Activated CD4-positive, alpha-beta T cell treated with anti-CD3 and anti-CD28 coated beads, Interleukin-2, amount 50 U/mL, for 16 hours (primary cell): ENCODE measurements around the gene GAL.

Experiments
- DNase-seq: peaks from one replicate; pipeline ENCODE4 v3.0.0-alpha.2; 2020

The GAL gene

DNA sequence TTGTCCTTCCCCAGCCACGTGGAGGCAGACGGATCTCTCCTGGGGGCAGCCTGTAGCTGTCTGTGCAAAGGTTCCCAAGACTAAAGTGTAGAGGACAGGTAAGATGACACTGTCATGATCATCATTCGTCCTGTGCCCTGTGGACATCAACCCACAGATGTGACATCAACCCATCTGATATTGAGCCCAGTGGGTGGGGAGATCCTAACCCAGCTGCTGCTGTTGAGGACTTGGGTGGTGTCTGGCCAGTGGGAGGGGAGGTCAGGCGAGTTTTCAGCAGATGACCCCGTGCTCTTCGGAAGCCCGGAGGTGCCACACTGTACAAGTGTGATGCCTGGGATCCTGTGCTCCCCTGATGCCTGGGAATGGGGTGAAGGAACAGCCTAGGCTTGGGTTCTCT is 1.2 kb upstream of the GAL start:
- no peak for DNase-seq

DNA sequence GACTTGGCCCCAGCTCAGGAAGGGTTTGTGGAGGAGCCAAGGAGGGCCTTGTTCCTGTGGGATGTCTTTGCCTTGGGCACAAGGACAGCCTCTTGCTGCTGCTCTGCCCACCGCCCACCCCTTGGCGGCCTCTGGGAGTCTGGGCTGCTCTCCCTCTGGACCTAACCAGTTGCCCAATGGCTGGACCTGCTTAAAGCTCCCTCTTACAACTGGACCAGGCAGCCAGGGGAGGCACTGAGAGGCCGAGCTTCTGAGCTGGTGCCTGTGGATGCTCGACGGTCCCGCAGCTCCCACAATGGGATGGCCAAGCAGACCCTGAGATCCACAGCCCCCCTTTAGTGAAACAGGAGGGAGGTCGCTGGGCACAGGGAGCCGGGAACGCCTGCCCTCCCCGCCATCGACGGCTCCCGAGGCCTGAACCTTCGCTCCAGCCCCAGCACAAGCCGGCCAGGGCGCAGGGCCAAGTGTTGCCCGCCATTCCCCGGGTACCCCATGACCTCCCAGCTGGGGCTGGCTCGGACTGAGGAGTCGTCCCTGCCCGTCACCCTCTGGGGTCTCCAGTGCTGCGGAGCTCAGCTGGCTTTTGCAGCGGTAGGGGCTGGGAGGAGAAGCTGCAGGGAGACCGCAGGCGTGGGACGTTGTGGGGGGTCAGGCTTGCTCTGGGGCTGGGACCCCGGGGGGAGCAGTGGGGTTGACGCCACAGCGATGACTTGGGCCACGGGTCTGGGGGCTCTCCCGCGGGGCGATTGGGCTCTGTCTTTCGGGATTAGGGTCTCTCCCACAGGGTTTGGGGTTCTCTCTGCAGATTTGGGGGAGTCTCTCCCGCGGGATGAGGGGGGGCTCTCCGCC is 584 bp upstream of the GAL start:
- DNase-seq, result no peak

DNA sequence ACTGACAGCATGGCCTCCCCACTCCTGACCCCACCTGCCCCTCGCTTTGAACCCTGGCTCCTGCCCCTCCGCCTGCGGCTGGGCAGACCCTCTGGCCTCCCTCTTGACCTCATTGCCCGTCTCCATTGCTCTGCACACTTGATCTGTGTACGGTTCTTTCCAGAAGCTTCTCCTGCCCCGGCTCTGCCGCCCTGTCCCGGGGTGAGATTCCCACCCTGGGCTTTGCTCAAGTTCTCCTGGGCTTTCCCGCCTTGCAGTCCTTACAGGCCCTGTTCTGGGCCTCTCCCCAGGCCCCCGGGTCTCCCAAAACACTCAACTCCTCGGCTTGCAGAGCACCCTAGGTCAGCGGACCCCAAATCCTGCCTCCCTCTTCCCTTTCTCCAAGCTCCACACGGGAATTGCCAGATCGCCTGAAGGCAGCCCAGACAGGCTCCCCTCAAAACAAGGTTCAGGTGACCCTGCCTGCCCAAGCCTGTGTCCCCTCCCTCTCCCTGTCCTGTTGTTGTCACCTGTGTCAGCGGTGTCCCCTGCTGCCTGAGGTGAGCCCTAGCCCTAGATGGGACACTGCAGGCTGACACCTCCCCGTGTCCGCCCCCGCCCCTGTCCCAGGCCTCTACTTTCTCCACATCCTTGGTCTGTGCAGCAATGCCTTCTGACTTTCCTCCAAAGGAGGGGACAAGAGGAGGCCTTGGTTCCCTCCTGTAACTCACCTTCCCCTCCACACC is 1.5 kb downstream of the GAL start:
- no peak for DNase-seq

DNA sequence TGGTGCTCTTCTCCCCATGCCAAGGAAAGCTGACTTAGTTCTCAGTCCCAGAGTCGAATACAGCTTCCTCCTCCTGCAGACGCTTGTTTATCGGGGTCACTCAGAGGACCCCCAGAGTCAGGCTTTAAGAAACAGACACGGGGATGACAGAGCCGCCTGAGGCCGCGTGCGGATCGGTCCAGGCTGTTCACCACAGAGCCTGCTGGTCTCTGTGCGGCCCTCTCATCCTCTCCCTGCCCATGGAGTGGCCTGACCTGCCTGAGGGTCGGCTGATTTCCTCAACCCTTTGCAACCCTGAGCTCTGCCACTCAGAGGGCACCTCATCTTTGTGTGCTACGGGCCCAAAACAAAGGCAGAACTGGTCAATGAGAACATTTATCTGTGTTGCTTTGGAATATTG is 2.1 kb downstream of the GAL start:
- DNase-seq, result no peak

DNA sequence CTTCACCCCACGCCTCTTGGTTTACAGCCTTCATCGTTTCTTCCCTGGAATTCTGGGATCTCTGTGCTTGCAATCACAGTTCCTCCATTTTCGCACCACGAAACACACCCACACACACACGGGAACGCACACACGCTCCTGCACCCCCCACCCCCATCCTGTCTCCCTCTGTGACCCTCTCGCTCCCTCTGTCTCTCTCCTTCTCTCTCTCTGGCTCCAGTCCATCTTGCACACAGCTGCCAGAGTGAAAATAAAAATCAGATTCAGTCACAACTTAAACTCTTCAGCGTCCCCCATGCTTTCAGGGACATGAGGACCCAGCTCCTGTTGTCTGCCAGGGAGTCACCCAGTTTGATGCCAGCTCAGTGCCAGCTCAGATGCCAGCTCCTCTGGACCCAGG is 3.0 kb downstream of the GAL start:
- no peak for DNase-seq

DNA sequence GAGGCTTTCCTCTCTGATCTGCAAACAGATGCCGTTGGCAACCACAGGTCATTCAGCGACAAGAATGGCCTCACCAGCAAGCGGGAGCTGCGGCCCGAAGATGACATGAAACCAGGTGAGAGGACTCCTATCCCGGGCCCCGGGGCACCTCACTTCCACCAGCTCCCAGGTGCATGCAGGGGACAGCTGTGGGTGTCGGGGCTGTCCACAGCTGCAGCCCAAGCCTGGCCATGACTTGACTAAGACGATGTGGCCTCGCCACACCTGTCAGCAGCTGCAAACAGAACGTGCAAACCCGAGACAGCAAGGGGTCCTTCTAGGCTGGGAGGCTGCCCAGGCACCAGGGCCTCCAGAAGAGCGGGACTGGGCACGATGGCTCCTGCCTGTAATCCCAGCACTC is 3.6 kb downstream of the GAL start:
- DNase-seq, result no peak

DNA sequence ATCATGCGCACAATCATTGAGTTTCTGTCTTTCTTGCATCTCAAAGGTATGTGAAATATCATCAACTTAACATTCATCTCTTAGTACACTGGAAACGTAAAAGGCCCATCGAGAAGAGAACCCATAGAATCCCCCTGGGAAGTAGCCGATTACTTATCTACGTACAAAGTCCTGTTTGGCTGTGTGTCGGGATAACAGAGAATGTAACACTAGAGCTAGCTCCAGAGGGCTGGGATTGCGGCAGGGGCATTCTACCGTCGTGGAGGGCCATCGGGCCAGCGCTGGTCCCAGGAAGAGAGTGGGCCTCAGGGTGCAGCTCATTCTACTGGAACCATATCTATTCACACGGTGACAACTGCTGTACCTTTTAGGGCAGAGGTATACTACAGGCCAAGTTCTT is 4.5 kb downstream of the GAL start:
- no peak for DNase-seq

DNA sequence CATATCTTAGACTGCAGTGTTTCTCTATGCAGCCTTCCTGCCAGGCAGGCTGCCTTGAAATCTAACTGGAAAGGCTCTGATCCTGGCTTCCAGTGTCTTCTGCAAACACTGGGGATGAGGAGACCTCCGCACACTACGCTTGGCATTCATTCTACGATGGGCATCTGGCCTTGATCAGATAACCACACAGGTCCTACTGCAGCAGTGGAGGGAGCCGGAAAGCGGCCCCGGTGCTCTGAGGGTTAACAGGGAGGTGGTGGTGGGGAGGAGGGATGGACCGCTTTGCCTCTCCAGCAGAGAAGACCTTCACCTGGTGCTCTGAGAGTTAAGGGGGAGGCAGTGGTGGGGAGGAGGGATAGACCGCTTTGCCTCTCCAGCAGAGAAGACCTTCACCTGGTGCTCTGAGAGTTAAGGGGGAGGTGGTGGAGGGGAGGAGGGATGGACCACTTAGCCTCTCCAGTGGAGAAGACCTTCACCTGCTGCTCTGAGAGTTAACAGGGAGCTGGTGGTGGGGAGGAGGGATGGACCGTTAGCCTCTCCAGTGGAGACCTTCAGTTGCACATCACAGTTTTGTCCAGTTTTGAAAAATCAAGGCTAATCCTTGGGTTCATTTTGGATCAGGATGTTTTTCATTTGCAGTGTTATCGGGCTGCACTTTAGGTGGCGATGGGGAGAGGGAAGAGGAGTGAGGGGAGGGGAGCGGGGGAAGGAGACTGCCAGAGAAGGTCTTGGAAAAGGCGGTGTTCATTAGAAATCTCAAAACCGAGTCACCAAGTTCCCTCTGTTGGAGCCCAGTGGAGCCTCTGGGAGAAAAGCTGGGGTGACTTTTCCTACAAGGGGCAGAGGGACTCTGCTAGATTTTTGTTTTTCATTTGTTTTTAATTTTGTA is 5.6 kb downstream of the GAL start:
- DNase-seq, result no peak

DNA sequence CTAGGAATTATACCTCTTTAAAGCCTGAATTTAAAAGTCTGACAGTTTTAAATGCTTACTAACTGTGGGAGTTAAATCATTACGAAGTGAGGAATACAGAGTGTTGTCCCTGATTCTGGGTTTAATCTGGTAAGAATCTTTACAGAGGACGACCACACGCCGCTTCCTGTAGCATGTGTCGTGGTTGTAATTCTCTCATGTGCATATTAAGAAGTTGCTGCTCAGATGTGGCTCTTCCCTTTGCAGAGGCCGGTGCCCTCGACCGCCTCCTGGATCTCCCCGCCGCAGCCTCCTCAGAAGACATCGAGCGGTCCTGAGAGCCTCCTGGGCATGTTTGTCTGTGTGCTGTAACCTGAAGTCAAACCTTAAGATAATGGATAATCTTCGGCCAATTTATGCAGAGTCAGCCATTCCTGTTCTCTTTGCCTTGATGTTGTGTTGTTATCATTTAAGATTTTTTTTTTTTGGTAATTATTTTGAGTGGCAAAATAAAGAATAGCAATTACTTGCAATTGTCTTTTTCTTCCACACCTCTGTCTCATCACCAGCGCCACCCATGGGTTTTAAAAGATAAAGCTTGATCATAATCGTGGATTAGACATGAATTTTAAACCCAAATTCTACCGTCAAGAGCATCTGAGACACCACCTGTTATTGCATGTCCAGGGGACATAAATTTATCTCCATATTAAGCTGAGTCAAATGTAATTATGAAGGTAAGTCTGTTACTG is 6.5 kb downstream of the GAL start:
- peak; percentile 30 for DNase-seq

DNA sequence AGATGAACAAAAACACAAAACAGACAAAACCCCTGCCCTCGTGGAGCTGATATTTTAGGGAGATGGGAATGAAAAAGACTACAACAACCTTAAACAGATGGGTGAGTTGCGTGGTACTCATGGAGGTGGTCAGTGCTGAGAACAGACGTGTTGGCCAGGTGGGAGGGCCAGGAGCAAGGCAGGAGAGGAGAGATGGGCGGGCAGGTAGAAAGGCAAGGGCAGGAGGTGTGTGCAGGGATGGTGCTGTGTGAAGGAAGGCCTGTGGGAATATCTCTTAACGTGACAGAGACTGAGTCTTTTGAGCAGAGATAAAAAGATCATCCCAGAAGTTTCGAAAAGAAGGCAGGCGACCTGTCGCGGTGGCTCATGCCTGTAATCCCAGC is 7.0 kb downstream of the GAL start:
- DNase-seq, result no peak

DNA sequence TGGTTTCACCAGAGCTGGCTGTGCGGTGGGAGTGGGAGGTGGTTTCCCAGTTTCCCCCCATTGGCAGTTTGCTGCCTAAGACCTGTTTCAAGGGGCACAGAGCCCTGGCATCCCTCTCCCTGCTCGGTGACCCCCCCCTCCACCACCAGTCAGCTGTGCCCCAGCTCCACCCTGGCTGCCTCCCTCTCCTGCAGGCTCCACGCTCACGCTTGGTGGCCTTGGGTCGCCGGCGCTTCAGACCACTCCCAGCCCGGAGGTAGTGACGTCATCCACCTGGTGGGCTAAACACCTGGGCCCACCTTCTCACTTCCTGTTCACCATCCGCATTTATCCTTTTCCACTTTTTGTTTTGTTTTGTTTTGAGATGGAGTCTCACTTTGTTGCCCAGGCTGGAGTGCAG is 7.8 kb downstream of the GAL start:
- no peak for DNase-seq

DNA sequence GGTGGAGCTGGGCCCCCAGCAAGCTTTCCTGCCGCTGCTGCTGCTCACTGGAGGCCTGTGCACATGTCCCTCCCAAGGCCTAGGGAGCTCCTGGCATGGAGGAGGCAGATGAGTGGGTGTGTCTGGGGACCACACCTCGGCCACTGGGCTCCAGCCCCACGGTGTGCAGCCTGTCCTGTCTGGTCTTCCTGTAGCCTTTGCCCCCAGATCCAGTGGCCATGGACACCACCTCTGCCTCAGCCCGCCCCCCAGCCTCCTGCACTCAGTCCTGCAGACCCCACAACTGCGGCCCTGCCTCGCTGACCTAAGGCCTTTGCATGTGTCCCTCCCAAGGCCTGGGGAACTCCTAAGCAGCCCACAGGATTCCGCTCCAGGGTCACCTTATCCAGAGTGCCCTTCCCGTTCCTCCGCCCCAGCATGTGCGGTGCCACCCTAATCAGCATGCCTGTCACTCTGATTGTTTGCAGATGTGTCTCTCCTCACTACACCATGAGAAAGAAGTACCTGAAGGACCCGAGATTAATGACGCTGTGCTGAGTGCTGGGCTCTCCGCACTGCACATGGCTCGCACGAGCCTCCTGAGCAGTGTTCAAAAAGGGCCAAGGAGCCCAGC is 8.6 kb downstream of the GAL start:
- no peak for DNase-seq

DNA sequence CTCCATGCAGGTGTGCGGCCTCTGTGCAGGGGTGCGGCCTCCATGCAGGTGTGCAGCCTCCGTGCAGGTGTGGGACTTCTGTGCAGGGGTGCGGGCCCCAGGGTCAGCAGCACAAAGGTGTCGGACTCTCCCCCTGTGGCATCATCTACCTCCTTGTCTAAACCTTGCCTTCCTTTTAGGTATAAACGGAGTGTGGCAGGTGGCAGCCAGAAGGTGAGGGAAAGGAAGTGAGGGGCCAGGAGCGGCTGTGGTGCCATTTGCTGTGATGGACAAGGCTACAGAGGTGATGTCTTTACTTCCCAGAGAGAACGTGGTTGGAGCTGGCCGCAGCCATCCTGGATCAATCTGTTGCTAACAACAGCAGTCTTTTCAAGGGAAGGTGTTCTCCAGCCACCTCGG is 9.1 kb downstream of the GAL start:
- no peak for DNase-seq

DNA sequence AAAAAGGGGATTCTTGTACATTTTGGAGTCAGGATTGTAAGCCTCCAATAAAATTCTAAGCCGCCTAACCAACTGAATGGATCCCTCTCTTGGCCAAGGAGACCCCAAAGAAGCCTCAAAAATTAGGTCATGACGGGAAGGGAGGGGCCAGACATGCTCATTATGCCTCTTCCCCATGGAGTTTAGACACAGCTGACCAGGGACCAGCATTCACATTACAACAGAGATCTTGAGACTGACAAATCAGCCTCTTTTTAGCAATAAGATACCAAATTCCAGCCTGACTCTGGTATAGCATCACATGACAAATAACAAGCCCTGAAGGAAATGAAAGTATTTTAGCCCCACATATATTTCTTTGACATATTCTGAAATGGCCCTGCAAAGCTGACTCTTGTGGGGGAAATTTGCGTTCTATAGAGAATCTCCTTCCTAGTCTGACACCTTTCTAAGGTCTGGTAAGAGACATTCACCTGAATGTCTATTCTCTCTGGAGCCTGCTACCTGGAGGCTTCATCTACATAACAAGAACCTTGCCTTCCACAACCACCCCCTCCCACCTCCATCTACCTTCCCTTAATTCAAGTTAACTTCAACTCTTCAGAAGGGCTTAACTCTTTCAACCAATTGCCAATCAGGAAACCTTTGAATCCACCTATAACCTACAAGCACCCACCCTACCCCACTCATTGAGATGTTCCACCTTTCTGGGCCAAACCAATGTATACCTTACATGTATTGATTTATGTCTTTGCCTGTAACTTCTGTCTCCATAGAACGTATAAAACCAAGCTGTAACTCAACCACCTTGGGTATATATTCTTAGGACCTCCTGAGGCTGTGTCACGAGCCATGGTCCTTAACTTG is 10.3 kb downstream of the GAL start:
- no peak for DNase-seq

DNA sequence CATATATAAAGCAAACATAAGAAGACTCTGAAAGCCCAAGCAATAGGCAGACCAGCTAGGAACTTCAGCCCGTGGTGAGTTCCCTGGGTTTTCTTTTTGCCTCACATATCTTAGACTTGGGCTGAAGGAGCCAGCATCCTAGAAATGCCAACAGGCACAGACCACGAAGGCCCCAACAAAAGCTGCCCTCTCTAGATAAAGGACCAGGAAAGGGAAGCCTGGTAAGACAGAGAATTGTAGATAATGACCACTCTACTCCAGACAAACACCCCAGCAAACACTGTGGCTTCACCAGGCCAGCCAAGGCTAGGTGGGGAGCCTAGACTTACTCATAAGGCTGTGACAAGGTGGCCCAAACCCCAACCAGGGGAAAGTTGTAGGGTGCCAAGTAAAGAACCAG is 11.2 kb downstream of the GAL start:
- DNase-seq, result no peak

DNA sequence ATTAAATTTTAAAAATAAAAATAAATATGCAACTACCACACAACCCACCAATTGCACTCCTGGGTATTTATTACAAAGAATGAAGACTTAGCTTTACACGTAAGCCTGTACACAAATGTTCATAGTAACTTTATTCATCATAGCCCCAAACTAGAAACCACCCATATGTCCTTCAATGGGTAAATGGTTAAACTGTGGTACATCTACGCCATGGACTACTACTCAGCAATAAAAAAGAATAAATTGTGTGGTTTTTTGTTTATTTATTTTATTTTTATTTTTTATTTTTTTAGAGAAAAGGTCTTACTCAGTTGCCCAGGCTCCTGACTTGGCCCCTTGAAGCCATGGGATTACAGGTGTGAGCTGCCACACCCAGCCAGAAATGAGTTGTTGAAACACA is 14.6 kb downstream of the GAL start:
- no peak for DNase-seq

DNA sequence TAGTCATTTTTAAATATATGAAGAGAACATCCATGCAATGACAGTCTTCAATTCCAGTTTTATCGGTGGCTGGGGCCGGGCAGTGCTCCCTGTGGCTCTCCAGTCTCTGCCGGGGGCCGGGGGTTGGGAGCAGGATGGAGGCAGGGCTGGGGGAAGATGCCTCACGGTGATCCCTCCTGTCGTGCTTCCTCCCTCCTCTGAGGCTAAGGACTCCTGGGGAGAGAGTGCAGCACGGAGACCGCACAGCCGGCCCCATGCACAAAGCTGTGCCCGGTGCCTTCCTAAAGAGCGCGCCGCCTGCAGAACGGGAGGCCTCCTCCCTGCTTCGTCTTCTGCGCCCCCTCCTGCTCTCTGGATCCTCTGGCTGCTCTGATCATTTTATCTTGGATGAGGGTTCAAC is 20.5 kb downstream of the GAL start:
- no peak for DNase-seq

DNA sequence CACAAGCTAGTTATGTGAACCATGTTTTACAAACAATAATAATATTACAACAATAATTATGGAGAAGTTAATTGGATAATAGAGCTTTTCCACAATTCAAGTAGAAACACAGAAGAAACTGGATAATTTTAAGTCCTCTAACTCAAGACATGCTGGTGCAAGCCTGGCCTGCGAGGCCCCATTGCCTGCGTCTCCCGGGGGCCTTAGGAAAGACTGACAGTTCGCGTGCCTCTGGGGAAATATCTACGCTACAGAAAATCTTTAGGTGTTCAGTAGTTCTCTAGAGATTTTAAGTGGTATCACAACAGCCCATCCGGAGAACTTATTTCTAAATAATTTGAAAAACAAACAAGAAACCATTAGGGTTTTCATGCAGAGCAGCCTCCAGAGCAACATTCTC is 23.2 kb downstream of the GAL start:
- DNase-seq, result no peak

DNA sequence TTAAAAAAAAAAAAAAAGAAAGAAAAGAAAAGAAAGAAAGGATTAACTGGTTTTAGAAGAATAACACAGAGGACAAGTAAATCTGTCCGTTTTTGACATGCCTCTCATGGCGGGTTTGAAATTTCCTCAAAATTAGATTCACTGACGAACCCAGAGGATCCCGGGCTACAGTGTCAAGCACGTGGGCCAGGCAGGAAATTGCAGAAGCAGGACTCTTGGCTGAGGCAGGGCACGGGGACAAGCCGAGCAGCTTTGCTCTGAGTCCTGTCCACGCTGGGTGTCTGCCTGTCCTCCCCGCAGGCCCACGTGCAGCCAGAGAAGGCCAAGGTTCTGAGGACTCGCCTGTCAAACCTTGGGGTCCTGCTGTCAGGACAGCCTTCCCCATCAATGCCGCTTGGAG is 24.7 kb downstream of the GAL start:
- no peak for DNase-seq

DNA sequence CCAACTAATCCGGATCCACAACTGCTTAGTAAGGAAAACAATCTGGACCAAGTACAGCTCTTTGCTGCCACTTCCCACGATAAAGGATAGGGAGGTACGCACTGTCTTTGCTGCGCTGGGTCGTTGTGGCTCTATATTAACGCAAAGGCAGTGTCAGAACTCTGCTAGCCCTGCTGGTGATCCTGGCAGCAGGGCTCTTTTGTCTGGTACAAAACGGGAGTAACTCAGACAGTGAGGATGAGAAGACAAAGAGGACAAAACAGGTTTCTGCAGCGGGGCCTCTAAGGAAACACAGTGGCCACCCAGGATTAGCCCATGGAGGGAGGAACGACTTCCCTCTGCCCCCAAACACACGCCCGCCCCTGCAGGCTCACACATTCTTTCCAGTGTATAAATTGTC is 26.1 kb downstream of the GAL start:
- DNase-seq, result no peak

DNA sequence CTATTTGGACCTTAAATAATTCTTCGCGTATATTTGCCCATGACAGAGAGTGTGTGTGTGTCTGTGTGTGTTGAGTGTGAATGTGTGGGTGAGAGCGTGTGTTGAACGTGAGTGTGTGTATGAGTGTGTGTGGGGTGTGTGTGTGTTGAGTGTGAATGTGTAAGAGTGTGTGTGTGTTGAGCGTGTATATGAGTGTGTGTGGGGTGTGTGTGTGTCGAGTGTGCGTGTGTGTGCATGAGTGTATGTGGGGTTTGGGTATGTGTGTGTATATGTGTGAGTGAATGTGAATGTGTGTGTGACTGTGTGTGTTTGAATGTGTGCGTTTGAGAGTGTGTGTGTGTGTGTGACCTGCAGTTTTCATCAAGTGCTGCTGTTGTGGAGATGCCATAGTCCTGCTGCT is 26.8 kb downstream of the GAL start:
- DNase-seq, result no peak
